Kasumi-1 (cell line): ENCODE results near the gene TUBG1.
"Not testable (repeated sequence)": the region's sequence is repeated elsewhere in the genome, so short reads cannot be mapped to it uniquely, and the experiment has no call there.

Source experiments
- DNase-seq, 2 experiments: peaks; one replicate each; lab custom pipeline; 2025; lab: John Stamatoyannopoulos, UW

Gene TUBG1

DNA sequence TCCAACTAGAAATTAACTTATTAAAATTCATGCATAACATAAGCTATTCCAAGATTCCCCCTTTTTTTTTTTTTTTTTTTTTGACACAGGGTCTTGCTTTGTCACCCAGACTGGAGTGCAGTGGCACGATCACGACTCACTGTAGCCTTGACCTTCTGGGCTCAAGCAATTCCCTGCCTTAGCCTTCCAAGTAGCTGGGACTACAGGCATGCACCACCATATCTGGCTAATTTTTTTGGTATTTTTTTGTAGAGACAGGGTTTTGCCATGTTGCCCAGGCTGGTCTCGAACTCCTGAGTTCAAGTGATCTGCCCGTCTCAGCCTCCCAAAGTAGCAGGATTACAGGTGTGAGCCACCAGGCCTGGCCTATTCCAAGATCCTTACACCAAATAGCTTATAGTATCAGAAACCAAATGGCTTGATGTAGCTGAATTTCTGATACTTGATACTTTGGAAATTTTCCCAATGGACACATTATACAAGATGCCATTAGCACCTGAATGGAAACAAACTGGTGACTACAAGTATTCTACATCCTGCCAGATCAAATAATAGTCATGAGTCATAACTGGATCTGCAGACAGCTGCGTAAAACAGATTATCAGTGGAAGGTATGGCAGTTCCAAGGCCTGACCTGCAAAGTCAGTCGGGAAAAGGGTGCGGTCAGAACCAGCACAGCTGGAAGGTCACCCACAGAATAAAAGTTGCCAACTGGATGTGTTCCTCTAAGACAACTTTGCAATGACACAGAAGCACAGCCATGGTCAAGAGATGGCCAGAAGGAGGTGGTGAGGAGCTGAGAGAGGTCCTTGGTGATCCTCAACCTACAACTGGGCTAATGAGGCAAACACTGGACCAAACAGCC lies 14.5 kb downstream of the TUBG1 start:
- no peak for DNase-seq

DNA sequence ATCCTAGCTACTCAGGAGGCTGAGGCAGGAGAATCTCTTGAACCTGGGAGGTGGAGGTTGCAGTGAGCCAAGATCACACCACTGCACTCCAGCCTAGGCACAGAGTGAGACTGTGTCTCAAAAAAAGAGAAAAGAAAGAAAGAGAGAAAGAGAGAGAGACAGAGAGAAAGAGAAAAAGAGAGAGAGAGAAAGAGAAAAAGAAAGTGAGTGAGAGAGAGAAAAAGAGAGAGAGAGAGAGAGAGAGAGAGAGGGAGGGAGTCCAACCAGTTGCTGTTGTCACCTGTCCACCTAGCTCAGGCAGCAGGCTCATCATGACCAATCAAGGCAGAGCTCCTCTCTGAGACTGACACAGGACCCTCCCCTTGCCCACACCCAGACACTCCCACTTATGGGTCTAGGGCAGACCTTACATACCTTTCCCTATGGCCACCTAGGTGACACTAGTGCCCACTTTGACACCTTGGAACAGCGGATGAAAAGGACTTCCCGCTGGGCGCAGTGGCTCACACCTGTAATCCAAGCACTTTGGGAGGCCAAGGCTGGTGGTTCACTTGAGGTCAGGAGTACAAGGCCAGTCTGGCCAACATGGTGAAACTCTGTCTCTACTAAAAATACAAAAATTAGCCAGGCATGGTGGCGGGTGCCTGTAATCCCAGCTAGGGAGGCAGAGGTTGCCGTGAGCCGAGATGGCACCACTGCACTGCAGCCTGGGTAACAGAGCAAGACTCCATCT lies 17.7 kb downstream of the TUBG1 start:
- not testable (repeated sequence) for DNase-seq

DNA sequence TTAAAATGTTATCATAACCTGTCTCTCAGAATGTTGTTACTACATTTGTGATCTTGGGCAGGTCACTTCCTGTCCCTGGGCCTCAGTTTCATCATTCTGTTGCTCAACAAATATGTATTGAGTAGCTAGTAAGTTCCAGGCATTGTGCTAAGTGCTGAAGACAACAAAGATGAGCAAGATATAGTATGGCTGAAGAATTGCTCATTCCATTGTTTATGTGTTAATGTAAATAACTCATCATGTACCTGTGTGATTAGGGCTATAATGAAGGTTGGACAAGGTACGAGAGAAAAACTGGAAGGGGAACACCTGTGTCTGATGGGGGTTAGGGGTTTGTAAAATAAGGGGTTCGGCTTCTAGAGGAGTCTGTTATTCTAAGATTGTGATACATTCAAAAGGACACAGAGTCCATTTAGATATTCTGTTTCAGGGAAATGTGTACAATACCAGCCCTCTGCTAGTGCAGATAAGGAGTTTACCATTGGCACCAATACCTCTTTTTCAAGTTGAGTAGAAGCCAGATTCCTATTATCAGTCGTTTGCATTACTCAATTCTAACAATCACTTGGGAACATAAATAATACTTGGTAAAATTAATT lies 20.0 kb downstream of the TUBG1 start:
- no peak for DNase-seq

DNA sequence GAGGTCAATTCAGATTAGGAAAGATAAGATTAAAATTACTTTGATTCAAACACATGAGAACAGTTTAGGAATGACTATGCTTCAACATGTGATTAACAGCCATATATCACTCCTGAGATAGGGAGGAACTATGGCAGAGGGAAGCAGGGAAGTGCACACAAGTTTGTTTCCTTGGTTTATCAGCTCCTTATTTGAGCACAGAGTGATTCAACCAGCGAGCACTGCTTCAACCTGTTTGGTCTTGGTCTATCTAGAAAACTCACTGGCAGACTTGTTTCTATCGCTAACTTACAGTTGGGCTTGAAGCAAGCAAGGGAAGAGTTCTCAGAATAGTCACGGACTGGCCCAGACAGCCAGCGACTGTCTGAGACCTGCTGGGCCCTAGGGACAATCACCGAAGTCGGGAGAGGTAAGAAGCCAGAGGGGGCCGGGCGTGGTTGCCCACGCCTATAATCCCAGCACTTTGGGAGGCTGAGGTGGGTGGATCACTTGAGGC lies 23.5 kb downstream of the TUBG1 start:
- no peak for DNase-seq

DNA sequence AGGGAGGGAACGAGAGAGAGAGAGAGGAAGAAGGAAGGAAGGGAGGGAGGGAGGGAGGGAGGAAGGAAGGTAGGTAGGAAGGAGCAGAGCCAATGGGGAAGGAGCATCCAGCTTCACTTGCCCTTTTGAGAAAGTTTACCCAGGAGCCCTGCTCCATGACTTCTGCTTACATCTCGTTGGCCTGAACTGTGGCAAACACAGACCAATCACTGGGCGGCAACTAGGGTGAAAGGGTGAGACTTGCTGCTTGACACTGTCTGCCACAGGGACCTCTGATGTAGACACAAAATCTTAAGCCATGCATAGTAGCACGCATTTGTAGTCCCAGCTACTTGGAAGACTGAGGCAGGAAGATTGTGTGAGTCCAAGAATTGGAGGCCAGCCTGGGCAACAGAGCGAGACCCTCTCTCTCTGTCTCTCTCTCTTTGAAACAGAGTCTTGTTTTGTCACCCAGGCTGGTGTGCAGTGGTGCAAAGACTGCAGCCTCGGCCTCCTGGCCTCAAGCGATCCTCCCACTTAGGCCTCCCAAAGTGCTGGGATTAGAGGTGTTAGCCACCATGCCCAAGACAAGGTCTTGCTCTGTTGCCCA lies 30.1 kb downstream of the TUBG1 start:
- no peak for DNase-seq

DNA sequence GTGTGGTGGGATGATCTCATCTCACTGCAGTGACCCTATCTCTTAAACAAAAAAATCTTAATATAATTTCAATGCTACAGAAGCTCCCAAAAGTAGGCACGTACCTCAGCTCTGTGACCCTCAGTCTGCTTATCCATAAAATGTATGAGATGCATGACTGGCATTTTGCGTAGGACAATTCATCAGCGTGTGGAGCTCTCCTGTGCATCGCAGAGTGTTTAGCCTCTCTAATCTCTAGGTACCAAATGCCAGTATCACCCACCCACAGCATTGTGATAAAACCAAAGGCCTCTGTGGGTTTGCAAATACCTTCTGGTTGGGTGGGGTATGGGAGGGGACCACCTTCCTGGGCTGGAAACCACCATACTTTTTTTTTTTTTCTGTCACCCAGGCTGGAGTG lies 30.6 kb downstream of the TUBG1 start:
- DNase-seq, result no peak

DNA sequence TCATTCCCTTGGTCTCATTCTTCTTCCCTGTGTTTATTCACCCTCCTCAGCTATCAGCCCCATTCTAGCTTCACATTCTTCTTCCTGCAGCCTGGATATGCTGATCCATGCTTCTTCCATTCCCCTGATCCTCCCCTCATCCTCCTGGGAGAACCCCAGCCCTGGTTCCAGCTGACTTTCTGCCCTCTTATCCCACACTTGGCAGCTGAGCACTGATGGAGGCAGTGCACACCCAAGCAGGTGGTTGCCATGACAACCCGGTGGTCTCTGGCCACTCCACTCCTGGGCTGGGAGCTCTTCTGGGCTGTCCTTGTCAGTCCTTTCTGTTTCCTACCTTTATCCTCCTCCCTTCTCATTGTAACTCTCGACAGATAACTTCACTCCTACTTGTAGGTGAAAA lies 32.9 kb downstream of the TUBG1 start:
- no peak for DNase-seq

DNA sequence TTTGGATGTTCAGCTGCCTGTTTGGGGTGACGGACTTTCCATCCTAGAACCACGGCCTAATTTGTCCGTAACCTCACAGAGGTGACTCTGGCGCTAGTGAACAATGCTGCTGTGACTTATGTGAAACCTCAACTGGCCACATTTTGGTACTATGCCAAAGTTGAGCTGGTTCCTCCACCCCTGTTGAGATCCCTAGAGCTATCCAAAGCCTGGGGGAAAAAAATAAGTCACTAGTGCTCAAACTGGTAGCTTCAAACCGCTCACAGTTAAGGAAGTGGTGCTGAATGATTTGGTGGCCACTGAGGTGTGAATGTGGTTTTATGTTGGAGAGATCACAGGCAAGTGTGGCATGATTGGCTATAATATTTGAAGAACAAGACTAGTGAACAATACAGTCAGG lies 38.3 kb downstream of the TUBG1 start:
- no peak for DNase-seq

DNA sequence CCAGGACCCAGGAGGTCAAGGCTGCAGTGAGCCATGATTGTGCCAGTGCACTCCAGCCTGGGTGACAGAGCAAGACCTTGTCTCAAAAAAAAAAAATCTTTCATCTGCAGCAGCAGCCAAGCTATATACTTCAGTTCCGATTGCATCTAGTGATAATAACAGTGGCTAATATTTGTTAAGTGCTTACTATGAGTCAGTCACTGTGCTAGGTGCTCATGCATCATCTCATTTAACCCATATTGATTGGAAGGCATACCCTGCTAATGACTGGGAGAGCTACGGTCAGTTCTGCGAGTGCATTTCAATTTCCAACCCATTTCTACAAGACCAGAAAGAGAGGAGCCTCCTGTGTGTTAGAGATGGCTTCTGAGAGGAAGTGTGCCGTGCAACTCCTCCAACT lies 41.9 kb downstream of the TUBG1 start:
- DNase-seq, result no peak

DNA sequence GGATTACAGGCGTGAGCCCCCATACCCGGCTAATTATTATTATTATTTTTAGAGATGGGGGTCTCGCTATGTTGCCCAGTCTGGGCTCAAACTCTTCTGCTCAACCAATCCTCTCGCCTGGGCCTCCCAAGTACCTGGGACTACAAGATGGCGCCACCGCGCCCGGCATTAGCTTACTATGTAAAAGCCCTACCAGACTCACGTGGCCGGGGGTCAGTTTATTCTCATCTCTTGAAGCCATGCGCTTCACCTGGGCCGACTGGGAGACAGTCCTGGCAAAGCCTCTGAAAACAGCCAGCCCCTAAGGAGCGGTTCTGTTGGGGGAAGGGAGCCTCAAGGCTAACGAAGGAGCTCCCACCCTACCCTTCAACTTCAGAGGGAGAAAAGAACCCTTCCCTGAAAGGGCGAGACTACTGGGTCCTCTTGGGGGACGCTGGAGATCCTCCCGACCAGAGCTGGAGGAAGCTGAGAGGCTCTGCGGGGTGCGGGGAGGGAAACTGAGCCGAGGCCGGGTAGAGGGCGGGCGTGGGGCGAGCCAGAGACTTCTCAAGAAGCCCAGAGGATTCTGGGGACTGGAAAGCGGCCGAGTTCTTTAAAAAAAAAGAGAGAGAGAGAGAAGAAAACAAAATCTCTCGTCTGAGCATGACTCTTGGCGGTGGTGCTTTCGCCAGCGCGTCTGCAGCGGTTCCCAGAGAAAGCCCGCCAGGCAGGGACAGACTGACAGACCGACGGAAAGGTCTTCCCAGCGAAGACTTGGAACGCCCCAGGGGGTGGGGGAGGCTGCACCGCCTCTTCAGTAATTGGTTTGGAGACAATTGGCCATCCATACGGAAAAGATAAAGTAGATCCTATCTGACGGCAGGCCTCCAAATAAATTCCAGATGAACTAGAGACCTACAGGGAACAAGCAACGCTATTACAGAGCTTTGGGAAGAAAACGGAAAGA lies 44.0 kb downstream of the TUBG1 start:
- DNase-seq, result no peak

DNA sequence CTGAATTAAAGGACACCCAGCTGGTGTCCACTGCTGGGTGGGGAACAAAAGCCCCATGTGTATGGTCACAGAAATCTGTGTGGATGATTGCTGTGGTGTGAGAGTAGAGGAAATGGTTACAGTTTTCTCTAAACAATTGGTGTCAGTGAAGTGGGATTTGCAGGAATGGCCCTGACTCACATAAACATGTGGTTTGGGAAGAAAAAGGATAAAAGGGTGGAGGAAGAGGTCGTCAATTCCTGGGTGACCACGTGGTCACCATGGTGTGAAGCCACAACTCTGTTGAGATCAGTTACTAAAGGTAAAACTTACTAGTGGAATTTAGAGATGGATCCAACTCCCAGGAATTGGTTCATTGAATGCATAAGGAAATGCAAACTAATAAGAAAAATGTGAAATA lies 46.0 kb downstream of the TUBG1 start:
- DNase-seq, result no peak

DNA sequence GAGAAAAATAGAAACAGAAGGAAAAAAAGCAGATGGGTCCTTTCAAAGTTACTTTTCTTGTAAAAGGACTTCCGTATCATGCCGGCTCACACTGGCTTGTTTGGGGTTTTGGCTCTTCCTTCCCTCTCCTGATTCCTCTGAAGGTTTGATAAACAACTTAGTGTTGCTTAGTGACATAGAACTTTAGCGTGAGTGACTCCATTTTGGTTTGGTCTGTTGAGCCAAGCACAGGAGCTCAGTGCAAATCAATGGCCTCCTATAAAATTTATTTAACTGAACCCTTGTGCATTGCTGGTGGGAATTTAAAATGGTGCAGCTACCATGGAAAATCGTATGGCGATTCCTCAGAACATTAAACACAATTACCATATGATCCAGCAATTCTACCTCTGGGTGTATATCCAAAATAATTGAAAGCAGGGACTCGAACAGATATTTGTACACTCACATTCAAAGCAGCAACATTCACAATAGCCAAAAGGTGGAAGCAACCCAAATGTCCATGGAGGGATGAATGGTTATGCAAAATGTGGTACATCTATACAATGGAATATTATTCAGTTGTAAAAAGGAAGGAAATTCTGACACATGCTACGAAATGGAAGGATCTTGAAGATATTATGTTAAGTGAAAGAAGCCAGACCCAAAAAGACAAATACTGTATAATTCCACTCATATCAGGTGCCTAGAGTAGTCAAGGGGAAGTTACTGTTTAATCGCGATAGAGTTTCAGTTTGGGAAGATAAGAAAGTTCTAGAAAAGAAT lies 48.5 kb downstream of the TUBG1 start:
- DNase-seq, result no peak

DNA sequence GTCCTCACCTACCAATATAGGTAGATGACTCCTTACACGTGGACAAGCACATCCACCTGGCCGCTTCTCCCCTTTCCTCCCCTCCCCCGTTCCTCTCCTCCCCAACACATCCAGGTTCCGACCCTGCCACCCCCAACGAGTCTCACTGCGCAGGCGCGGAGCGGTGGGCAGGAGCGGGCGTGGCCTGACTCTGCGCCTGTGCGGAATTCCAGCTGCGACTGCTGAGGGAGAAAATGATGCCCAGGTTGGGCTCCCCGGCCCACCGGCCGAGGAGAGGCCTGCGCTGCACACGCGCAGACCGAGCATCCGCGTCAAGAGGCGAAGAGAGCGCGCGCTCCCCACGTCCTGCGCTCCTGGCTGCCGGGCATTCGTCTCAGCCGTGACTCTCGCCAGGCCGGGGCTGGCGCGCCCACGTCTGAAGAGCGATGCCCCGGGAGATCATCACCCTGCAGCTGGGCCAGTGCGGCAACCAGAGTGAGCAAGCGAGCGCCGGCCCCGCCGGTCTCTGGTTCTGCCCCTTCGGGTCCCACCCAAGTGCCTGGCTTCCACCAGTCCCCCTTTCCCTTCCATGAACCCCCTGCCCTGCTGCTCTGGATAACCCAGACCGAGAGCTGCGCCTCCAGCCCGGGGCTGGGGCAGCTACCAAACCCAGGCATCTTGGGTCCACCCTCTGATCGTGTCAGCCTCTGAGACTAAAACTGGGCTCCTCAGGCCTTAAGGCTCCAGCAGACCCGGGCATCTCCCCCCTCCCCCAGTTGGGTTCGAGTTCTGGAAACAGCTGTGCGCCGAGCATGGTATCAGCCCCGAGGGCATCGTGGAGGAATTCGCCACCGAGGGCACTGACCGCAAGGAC lies 49.8 kb downstream of the TUBG1 start, which contains the start of gene TUBG2:
Gene TUBG2 (plus strand): TSS at position 206 of the 853 bp plus-strand sequence. CDS start 220 bp downstream, at position 426.
- DNase-seq, result peak; percentile 76 to 77

DNA sequence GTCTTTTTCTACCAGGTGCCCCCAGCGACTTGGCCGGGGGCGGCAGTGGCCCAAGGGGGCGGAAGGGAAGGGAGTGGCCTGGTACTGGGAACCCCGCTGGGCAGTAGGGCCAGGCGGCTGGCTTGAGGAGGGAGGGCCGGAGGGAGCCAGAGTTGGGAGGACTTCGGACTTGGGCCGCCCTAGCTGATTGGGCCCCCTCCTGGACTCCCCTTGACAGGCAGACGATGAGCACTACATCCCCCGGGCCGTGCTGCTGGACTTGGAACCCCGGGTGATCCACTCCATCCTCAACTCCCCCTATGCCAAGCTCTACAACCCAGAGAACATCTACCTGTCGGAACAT lies 50.4 kb downstream of the TUBG1 start:
- not testable (repeated sequence) for DNase-seq

DNA sequence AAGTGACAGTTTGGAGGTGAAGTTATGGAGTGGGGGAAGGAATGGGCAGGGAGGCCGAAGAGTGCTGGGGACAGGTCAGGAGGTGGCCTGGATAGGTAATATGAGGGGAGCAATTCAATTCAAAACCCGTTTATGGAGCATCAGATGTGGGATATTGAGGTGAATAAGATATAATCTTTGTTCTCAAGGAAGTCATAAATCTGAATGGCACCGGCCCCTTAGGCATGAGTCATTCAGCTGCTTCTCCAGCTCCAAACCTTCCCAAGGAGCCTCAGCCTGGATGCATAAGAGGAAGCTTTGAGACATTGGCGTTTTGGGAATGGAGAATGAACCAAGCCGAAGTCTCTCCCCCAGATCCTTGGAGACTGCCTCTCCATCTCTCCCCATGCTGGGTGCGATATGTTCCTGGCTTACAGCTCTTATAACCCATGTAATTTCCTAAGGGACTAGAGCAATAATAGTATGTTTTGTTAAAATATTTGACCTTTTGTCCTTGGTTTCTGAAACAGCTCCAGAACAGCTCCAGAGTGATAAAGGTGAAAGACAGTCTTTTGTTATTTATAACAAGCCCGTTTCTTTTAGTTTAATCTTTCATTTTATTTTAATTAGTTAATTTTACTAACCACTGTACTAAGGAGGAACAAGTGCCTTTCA lies 51.3 kb downstream of the TUBG1 start:
- DNase-seq, result no peak
